ENCODE measurements around the gene CXorf49.
"Not testable (repeated sequence)": the region's sequence is repeated elsewhere in the genome, so short reads cannot be mapped to it uniquely, and the experiment has no call there.

The CXorf49 gene

GRCh38 chrX:71718185-71718584 is at the start of gene CXorf49:
TSS of gene CXorf49 (minus strand) at chrX:71718285. CDS start at chrX:71718151, 134 bp downstream.
- not testable (repeated sequence) for DNase-seq (ENCODE audit: low read depth); H3K4me3 ChIP-seq (ENCODE audit: control insufficient read depth, low read depth, low read length)

- not testable (repeated sequence) for H3K4me3 ChIP-seq (ENCODE audit: control insufficient read depth, low read depth, low read length); DNase-seq (ENCODE audit: low read depth)
Observed at GRCh38 chrX:71767134-71767533, 49.0 kb upstream of the CXorf49 start.

- not testable (repeated sequence) for H3K4me3 ChIP-seq (ENCODE audit: control insufficient read depth, low read depth, low read length); DNase-seq (ENCODE audit: low read depth)
Observed at GRCh38 chrX:71765613-71766012, 47.5 kb upstream of the CXorf49 start.

- not testable (repeated sequence) for H3K4me3 ChIP-seq (ENCODE audit: control insufficient read depth, low read depth, low read length); DNase-seq (ENCODE audit: low read depth)
Observed at GRCh38 chrX:71764832-71765231, 46.7 kb upstream of the CXorf49 start.

GRCh38 chrX:71763049-71763448 is 45.0 kb upstream of the CXorf49 start, which contains the start of gene CXorf49B:
TSS of gene CXorf49B (plus strand) at chrX:71763349. CDS start at chrX:71763424, 75 bp downstream.
- not testable (repeated sequence) for H3K4me3 ChIP-seq (ENCODE audit: control insufficient read depth, low read depth, low read length); DNase-seq (ENCODE audit: low read depth)

- DNase-seq (ENCODE audit: low read depth); H3K4me3 ChIP-seq (ENCODE audit: control insufficient read depth, low read depth, low read length): not testable (repeated sequence)
Observed at GRCh38 chrX:71760688-71761281, 42.7 kb upstream of the CXorf49 start.

- H3K4me3 ChIP-seq (ENCODE audit: control insufficient read depth, low read depth, low read length); DNase-seq (ENCODE audit: low read depth): not testable (repeated sequence)
Observed at GRCh38 chrX:71720289-71720886, 2.3 kb upstream of the CXorf49 start.

GRCh38 chrX:71719195-71719594 is 1.1 kb upstream of the CXorf49 start:
- H3K4me3 ChIP-seq (ENCODE audit: control insufficient read depth, low read depth, low read length); DNase-seq (ENCODE audit: low read depth): not testable (repeated sequence)

- not testable (repeated sequence) for H3K4me3 ChIP-seq (ENCODE audit: control insufficient read depth, low read depth, low read length); DNase-seq (ENCODE audit: low read depth)
Observed at GRCh38 chrX:71716323-71716722, 1.8 kb downstream of the CXorf49 start.

GRCh38 chrX:71715551-71715950 is 2.5 kb downstream of the CXorf49 start:
- not testable (repeated sequence) for H3K4me3 ChIP-seq (ENCODE audit: control insufficient read depth, low read depth, low read length); DNase-seq (ENCODE audit: low read depth)

- not testable (repeated sequence) for DNase-seq (ENCODE audit: low read depth); H3K4me3 ChIP-seq (ENCODE audit: control insufficient read depth, low read depth, low read length)
Observed at GRCh38 chrX:71714064-71714463, 4.0 kb downstream of the CXorf49 start.

GRCh38 chrX:71702853-71703252 is 15.2 kb downstream of the CXorf49 start:
- H3K4me3 ChIP-seq (ENCODE audit: control insufficient read depth, low read depth, low read length) = not testable (repeated sequence)

GRCh38 chrX:71699023-71699344 is 19.1 kb downstream of the CXorf49 start:
- H3K4me3 ChIP-seq (ENCODE audit: control insufficient read depth, low read depth, low read length); DNase-seq (ENCODE audit: low read depth): not testable (repeated sequence)

More at GRCh38 chrX:71702853-71703252, 15.2 kb downstream of the CXorf49 start:
- not testable (repeated sequence) for DNase-seq (ENCODE audit: low read depth)

- not testable (repeated sequence) for DNase-seq (ENCODE audit: low read depth); H3K4me3 ChIP-seq (ENCODE audit: control insufficient read depth, low read depth, low read length)
Observed at GRCh38 chrX:71698299-71699022, 19.6 kb downstream of the CXorf49 start.

GRCh38 chrX:71697466-71698298 is 20.4 kb downstream of the CXorf49 start:
- DNase-seq (ENCODE audit: low read depth); H3K4me3 ChIP-seq (ENCODE audit: control insufficient read depth, low read depth, low read length): not testable (repeated sequence)

GRCh38 chrX:71696641-71697465 is 21.2 kb downstream of the CXorf49 start:
- not testable (repeated sequence) for H3K4me3 ChIP-seq (ENCODE audit: control insufficient read depth, low read depth, low read length); DNase-seq (ENCODE audit: low read depth)
